H1 (cell line): ENCODE data around the gene HTATSF1. TPM values are rescaled to one million over a fixed set of nuclear protein-coding genes. Genes with fewer than 3 reads are reported as not detected.

Source experiments
- CTCF ChIA-PET: fragments of 300-600 bp; sonication (Branson Sonifier 250); formaldehyde crosslinking; loops from one replicate; lab custom pipeline; 2021; ENCODE audit not compliant: partially characterized antibody; lab: Charles Lee
- POLR2A ChIA-PET: fragments of 300-600 bp; sonication (Branson Sonifier 250); formaldehyde crosslinking; loops from one replicate; lab custom pipeline; 2021; ENCODE audit warnings: inconsistent platforms; ENCODE audit not compliant: partially characterized antibody; lab: Charles Lee
- DNase-seq, 2 experiments: peaks; one replicate each; pipeline versions ENCODE4 v3.0.0 to v3.0.0-alpha.2; 2010 to 2022; ENCODE audit warnings: low spot score in 2 of 2, low read depth in 1 of 2, mixed read lengths in 1 of 2
- FAIRE-seq: peaks from 2 replicates; lab custom pipeline; 2011; peaks lifted over from hg19 to GRCh38; lab: Jason Lieb, UNC
- H2AFZ ChIP-seq: 2 replicates; pipeline ENCODE4 v1.8.1; 2012; ENCODE audit warnings: low read length, inconsistent platforms
- H2AK5ac ChIP-seq: 2 replicates; pipeline ENCODE4 v1.6.1; 2013; ENCODE audit warnings: low read depth, low read length
- H2BK120ac ChIP-seq: replicated peaks from 2 replicates; pipeline ENCODE3; 2013; ENCODE audit warnings: low read depth, low read length, inconsistent platforms
- H2BK12ac ChIP-seq: 2 replicates; pipeline ENCODE4 v1.6.1; 2013; ENCODE audit warnings: low read depth, low read length
- H2BK15ac ChIP-seq: 2 replicates; pipeline ENCODE4 v1.6.1; 2013; ENCODE audit warnings: low read length
- H2BK20ac ChIP-seq: 2 replicates; pipeline ENCODE4 v1.6.1; 2013; ENCODE audit warnings: low read length
- H2BK5ac ChIP-seq: 2 replicates; pipeline ENCODE4 v1.6.1; 2013; ENCODE audit warnings: low read depth, low read length
- H3K14ac ChIP-seq: 2 replicates; pipeline ENCODE4 v1.6.1; 2013; ENCODE audit warnings: inconsistent platforms; ENCODE audit not compliant: insufficient read length
- H3K18ac ChIP-seq: 2 replicates; pipeline ENCODE4 v1.6.1; 2013; ENCODE audit warnings: low read length; ENCODE audit errors: extremely low read depth
- H3K23ac ChIP-seq: 2 replicates; pipeline ENCODE4 v1.6.1; 2013; ENCODE audit warnings: inconsistent platforms; ENCODE audit not compliant: insufficient read length
- H3K23me2 ChIP-seq: 2 replicates; pipeline ENCODE4 v1.6.1; 2013; ENCODE audit warnings: low read depth, low read length
- H3K27ac ChIP-seq: 2 replicates; pipeline ENCODE4 v1.6.1; 2011; ENCODE audit warnings: low read depth, low read length, inconsistent platforms
- H3K27me3 ChIP-seq, 4 experiments: replicated peaks in 1 of 4; 1 replicate in 1 of 4; 2 replicates in 3 of 4; pipeline versions ENCODE4 v1.6.1 to v1.8.1; 2011 to 2013; ENCODE audit warnings: low read length in 3 of 4, mild to moderate bottlenecking in 3 of 4, inconsistent platforms in 2 of 4, mixed read lengths in 2 of 4, moderate library complexity in 1 of 4; ENCODE audit not compliant: control insufficient read depth in 3 of 4, insufficient read depth in 3 of 4; ENCODE audit errors: extremely low read depth in 1 of 4
- H3K36me3 ChIP-seq, 4 experiments: 2 replicates each; pipeline versions ENCODE4 v1.6.1 to v1.8.1; 2011 to 2013; ENCODE audit warnings: mild to moderate bottlenecking in 4 of 4, low read length in 3 of 4, moderate library complexity in 2 of 4, control low read depth in 1 of 4, inconsistent platforms in 1 of 4; ENCODE audit not compliant: insufficient read depth in 4 of 4, control insufficient read depth in 2 of 4
- H3K4ac ChIP-seq: replicated peaks from 2 replicates; pipeline ENCODE3; 2013; ENCODE audit warnings: low read length, low read depth, mixed read lengths, inconsistent platforms; ENCODE audit not compliant: insufficient read length
- H3K4me1 ChIP-seq, 4 experiments: replicated peaks in 1 of 4; 1 replicate in 1 of 4; 2 replicates in 3 of 4; pipeline versions ENCODE4 v1.6.1 to v1.8.1; 2011 to 2013; ENCODE audit warnings: low read length in 3 of 4, inconsistent platforms in 2 of 4, mixed read lengths in 1 of 4; ENCODE audit not compliant: insufficient read depth in 4 of 4, control insufficient read depth in 3 of 4
- H3K4me2 ChIP-seq, 2 experiments: 2 replicates each; pipeline versions ENCODE4 v1.6.1 to v1.8.1; 2011 to 2013; ENCODE audit warnings: low read depth in 2 of 2, low read length in 2 of 2, control low read depth in 1 of 2, inconsistent platforms in 1 of 2, mild to moderate bottlenecking in 1 of 2; ENCODE audit not compliant: insufficient read depth in 1 of 2
- H3K4me3 ChIP-seq, 4 experiments: fragments of 200-600, 300-600 bp in 1 of 4; sonication (generic), shearing (Covaris generic), sonication (Bioruptor Twin) in 1 of 4; 2 replicates each; pipeline versions ENCODE4 v1.5.1 to v1.8.1; 2011 to 2016; ENCODE audit warnings: low read length in 4 of 4, low read depth in 3 of 4, control low read depth in 2 of 4, inconsistent platforms in 2 of 4, mild to moderate bottlenecking in 2 of 4, mixed read lengths in 1 of 4, moderate library complexity in 1 of 4; ENCODE audit not compliant: insufficient read depth in 2 of 4; ENCODE audit errors: extremely low read depth in 1 of 4
- H3K56ac ChIP-seq: replicated peaks from 2 replicates; pipeline ENCODE3; 2013; ENCODE audit warnings: low read depth, mild to moderate bottlenecking, mixed read lengths, low read length, inconsistent platforms; ENCODE audit not compliant: insufficient read length
- H3K79me1 ChIP-seq: 2 replicates; pipeline ENCODE4 v1.6.1; 2013; ENCODE audit warnings: low read depth, low read length, control low read depth
- H3K79me2 ChIP-seq, 2 experiments: 2 replicates each; pipeline versions ENCODE4 v1.6.1 to v1.8.1; 2012 to 2013; ENCODE audit warnings: low read length in 2 of 2, mild to moderate bottlenecking in 2 of 2, inconsistent platforms in 1 of 2; ENCODE audit not compliant: insufficient read depth in 2 of 2, control insufficient read depth in 1 of 2
- H3K9ac ChIP-seq, 4 experiments: replicated peaks in 1 of 4; 1 replicate in 1 of 4; 2 replicates in 3 of 4; pipeline versions ENCODE4 v1.6.1 to v1.8.1; 2011 to 2013; ENCODE audit warnings: low read depth in 3 of 4, low read length in 3 of 4, control low read depth in 2 of 4, mild to moderate bottlenecking in 2 of 4, moderate library complexity in 2 of 4, inconsistent platforms in 1 of 4; ENCODE audit errors: extremely low read depth in 1 of 4
- H3K9me3 ChIP-seq, 2 experiments: 2 replicates each; pipeline versions ENCODE4 v1.6.1 to v1.8.1; 2012 to 2013; ENCODE audit warnings: mild to moderate bottlenecking in 2 of 2, moderate library complexity in 2 of 2, control low read depth in 1 of 2, inconsistent platforms in 1 of 2, low read depth in 1 of 2, low read length in 1 of 2, mixed read lengths in 1 of 2; ENCODE audit not compliant: insufficient read depth in 2 of 2
- H4K20me1 ChIP-seq, 2 experiments: replicated peaks in 1 of 2; 2 replicates each; pipeline versions ENCODE3 to v1.8.1; 2011 to 2013; ENCODE audit warnings: inconsistent platforms in 2 of 2, low read length in 2 of 2, mild to moderate bottlenecking in 1 of 2; ENCODE audit not compliant: insufficient read depth in 2 of 2, control insufficient read depth in 1 of 2
- H4K5ac ChIP-seq: 2 replicates; pipeline ENCODE4 v1.6.1; 2013; ENCODE audit warnings: low read length, low read depth, mixed read lengths, inconsistent platforms; ENCODE audit not compliant: insufficient read length
- H4K8ac ChIP-seq: 2 replicates; pipeline ENCODE4 v1.8.0; 2013; ENCODE audit warnings: mild to moderate bottlenecking, moderate library complexity, low read length, inconsistent platforms; ENCODE audit not compliant: insufficient read depth; ENCODE audit errors: extremely low read depth
- H4K91ac ChIP-seq: replicated peaks from 2 replicates; pipeline ENCODE3; 2013; ENCODE audit warnings: low read length, mixed read lengths, inconsistent platforms; ENCODE audit not compliant: insufficient read length
- ATF3 ChIP-seq: IDR thresholded peaks from 2 replicates; pipeline ENCODE4 v1.6.1; 2011; ENCODE audit warnings: low read depth, mild to moderate bottlenecking, low read length; ENCODE audit not compliant: insufficient read depth
- BCL11A ChIP-seq, 2 experiments: IDR thresholded peaks; one replicate each; pipeline ENCODE4 v1.6.1; 2011; ENCODE audit warnings: low read depth in 2 of 2, low read length in 2 of 2, mild to moderate bottlenecking in 2 of 2
- CEBPB ChIP-seq: IDR thresholded peaks from 2 replicates; pipeline ENCODE4 v1.6.1; 2012; ENCODE audit warnings: low read depth, low read length
- PHF8 ChIP-seq: fragments of 200-600 bp; sonication (generic); conservative IDR thresholded peaks from 2 replicates; pipeline ENCODE4 v1.7.1; 2012; ENCODE audit warnings: low read depth, mild to moderate bottlenecking, inconsistent platforms, low read length, moderate library complexity
- RBBP5 ChIP-seq: IDR thresholded peaks from 2 replicates; pipeline ENCODE4 v1.7.1; 2012; ENCODE audit warnings: low read depth, mild to moderate bottlenecking, inconsistent platforms, low read length, moderate library complexity, borderline replicate concordance
- SIRT6 ChIP-seq: IDR thresholded peaks from one replicate; pipeline ENCODE4 v1.7.1; 2012; ENCODE audit warnings: low read length, inconsistent platforms
- SP2 ChIP-seq: IDR thresholded peaks from 2 replicates; pipeline ENCODE4 v1.6.1; 2012; ENCODE audit warnings: mild to moderate bottlenecking, low read length, inconsistent platforms
- SUZ12 ChIP-seq: fragments of 200-600 bp; sonication (generic); IDR thresholded peaks from 2 replicates; pipeline ENCODE4 v1.6.1; 2012; ENCODE audit warnings: mild to moderate bottlenecking, inconsistent platforms, low read length, moderate library complexity, mixed read lengths
- TAF7 ChIP-seq: optimal IDR thresholded peaks from 2 replicates; pipeline ENCODE3; 2011; ENCODE audit warnings: low read depth, mild to moderate bottlenecking, inconsistent platforms, low read length, moderate library complexity, borderline replicate concordance
- TBP ChIP-seq: IDR thresholded peaks from 2 replicates; pipeline ENCODE4 v1.6.1; 2011; ENCODE audit warnings: low read depth, low read length, improper control_type of control experiment
- WGBS, 2 experiments: shearing (Covaris generic) in 1 of 2; methylation state at CpG; one replicate each; pipeline versions ENCODE4 v1.1.6 to v1.1.7; 2013 to 2015; ENCODE audit warnings: low lambda C conversion rate in 2 of 2, mixed read lengths in 2 of 2, inconsistent platforms in 1 of 2, low coverage in 1 of 2, missing lambda C conversion rate in 1 of 2; ENCODE audit not compliant: insufficient replicate concordance in 2 of 2, insufficient coverage in 1 of 2, insufficient read length in 1 of 2; ENCODE audit errors: extremely low coverage in 1 of 2, missing lambda C conversion rate in 1 of 2; 5-methylcytosine and 5-hydroxymethylcytosine counted together
- polyA plus RNA-seq, 7 experiments: library from polyadenylated mRNA; depleted of rRNA in 3 of 7; stranded (reverse) in 5 of 7; unstranded in 2 of 7; fragments of >200 nt in 5 of 7; fragments of 200-250 nt in 2 of 7; gene quantifications; 1 replicate in 5 of 7; 2 replicates in 1 of 7; 4 replicates in 1 of 7; pipeline versions ENCODE4 v1.2.1 to v1.2.3, GENCODE V29; 2011 to 2013; ENCODE audit warnings: missing spikeins in 2 of 7, mixed read lengths in 2 of 7
- total RNA-seq: library from RNA; stranded (reverse); fragmentation: NEBNext Ultra II Directional; extraction: Animal tissue kit (Norgen Biotek cat#: 25700); gene quantifications from 2 replicates; pipeline ENCODE4 v1.2.1, GENCODE V29; 2021
- TF ChIP-seq, protein P1 (sequence below): IDR thresholded peaks from 2 replicates; pipeline ENCODE4 v1.6.1; 2012; ENCODE audit warnings: low read length, inconsistent platforms

HTATSF1 gene
- total and polyA plus RNA-seq, 2 of the 8 experiments (the other 6 are each of a cell fraction or from before 2014, with no cell fraction given): 1.2 to 49.3 TPM

DNA sequence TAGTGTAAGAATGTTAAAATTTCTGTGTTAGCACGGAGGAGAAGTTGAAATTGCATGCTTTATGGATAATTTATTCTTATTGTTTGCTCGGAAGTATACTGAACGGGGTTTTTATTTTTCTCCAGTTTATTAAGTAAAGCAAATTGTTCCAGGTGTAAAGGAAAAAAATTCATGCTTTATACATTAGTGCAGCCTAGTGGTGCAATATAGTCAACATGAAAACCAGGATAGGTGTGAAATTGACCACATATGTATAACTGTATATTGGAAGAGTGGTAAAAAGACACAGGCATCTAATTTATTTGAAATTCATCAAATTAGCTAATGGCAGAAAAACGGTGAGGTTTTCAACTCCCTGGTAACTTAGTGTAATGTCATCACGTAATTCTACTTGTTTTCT lies 8.7 kb upstream of the HTATSF1 start:
- no peak overlapping the region for H2BK20ac ChIP-seq
- no peaks in the 10 kb centered on the region for H3K79me2 ChIP-seq
- FAIRE-seq (no peak), DNase-seq (no peak)
- H2BK5ac ChIP-seq: no peak overlapping the region
- no peak overlapping the region for H3K14ac ChIP-seq
- no peak overlapping the region for H3K4me3 ChIP-seq
- H2BK15ac ChIP-seq: no peak overlapping the region
- H2BK12ac ChIP-seq: no peak overlapping the region
- H3K4me1 ChIP-seq: no peaks in the 10 kb centered on the region
- H2BK120ac ChIP-seq: no peak overlapping the region
- ChIA-PET CTCF (no interaction called here), POLR2A (no interaction called here)
- H3K4ac ChIP-seq: no peak overlapping the region
- no peaks in the 10 kb centered on the region for H3K27me3 ChIP-seq
- H3K18ac ChIP-seq: no peak overlapping the region
- H3K27ac ChIP-seq: no peak overlapping the region
- H3K79me1 ChIP-seq: no peaks in the 10 kb centered on the region
- 58% methylated on average over 5 of the region's 5 CpGs; no CpG with 5 or more reads in 1 of the 2 experiments for WGBS, 2 experiments
- H3K23me2 ChIP-seq: no peaks in the 10 kb centered on the region
- H4K8ac ChIP-seq: no peak overlapping the region
- H4K20me1 ChIP-seq: no peaks in the 10 kb centered on the region
- no peak overlapping the region for H3K56ac ChIP-seq
- H3K9me3 ChIP-seq: no peaks in the 10 kb centered on the region
- H4K91ac ChIP-seq: no peak overlapping the region
- H2AK5ac ChIP-seq: no peak overlapping the region
- no peak overlapping the region for H3K9ac ChIP-seq
- H3K4me2 ChIP-seq: no peak overlapping the region
- no peak overlapping the region for H3K23ac ChIP-seq
- no peaks in the 10 kb centered on the region for H3K36me3 ChIP-seq
- no peak overlapping the region for H4K5ac ChIP-seq
- no peak overlapping the region for H2AFZ ChIP-seq
- TF ChIP-seq SP2 (no peak), BCL11A (IDR thresholded peaks at IDR 0.05; ENCODE audit: low read depth in 2 of 2, low read length in 2 of 2) (no peak), SUZ12 (no peak), CEBPB (no peak), SIRT6 (no peak), ATF3 (no peak), PHF8 (no peak), TBP (no peak), RBBP5 (no peak), TAF7 (no peak)
- TF ChIP-seq, protein P1, sequence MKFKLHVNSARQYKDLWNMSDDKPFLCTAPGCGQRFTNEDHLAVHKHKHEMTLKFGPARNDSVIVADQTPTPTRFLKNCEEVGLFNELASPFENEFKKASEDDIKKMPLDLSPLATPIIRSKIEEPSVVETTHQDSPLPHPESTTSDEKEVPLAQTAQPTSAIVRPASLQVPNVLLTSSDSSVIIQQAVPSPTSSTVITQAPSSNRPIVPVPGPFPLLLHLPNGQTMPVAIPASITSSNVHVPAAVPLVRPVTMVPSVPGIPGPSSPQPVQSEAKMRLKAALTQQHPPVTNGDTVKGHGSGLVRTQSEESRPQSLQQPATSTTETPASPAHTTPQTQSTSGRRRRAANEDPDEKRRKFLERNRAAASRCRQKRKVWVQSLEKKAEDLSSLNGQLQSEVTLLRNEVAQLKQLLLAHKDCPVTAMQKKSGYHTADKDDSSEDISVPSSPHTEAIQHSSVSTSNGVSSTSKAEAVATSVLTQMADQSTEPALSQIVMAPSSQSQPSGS: no peak
